Measurements from ENCODE around the gene GABRR2. TPM values are rescaled to one million over a fixed set of nuclear protein-coding genes. Genes with fewer than 3 reads are reported as not detected.

The GABRR2 gene
- total and polyA plus RNA-seq, 8 donors, result 0.67 to 4.8 (median 1.3) TPM

DNA sequence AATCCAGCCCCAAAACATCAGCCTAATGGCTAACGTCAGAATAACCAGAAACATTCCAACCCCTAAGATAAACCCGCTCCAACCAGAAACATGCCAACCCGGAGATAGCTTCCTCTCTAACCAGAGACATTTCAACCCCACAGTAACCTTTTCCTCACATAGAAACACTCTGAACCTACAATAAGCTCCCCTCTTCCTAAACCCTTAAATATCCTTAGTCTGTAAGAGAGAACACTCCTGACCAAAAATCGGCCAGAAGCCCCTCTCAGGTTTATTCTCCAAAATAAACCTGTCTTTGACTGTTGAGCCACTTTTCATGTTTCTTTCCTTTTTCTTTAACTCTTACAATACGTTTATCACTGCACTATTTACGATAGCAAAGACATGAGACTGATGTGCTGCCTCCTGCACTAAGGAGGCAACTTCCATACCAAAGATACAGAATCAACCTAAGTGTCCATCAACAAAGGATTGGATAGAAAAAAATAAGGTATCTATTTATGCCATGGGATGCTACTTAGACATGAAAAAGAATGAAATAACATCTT is 5.0 kb upstream of the GABRR2 start:
- DNase-seq, result no peak

DNA sequence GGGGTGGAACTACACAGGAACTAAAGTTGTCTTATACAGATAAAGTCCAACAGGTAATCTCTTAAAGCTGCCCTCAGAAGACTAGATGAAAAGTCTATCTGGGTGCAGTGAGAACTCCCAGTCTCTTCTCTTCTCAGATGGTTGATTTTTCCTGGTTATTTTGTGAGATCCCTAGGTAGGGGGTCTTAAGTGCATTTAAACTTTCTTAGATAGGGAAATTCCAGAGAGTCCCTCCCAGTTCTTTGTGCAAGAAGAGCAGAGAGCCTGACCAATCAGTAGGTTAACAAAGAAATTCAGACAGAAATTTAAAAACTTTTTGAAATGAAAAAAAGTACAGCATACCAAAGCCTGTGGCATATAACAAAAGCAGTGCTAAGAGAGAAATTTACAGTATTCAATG is 2.0 kb upstream of the GABRR2 start:
- Histone ChIP-seq H3K36me3 (peaks cover 0 to 7% of the 10 kb centered on the region in 2 donors), H3K9me3 (no peaks in the 10 kb centered on the region), H3K27me3 (no peaks in the 10 kb centered on the region), H3K27ac (no peak overlapping the region), H3K4me3 (no peak overlapping the region), H3K4me1 (peaks cover 11 to 27% of the 10 kb centered on the region in 2 donors)
- ATAC-seq, result no peak
- intact Hi-C loops (cut with DNase I), result loop anchor here in 1 of 2 donors (10.0 kb wide), 1 partner anchor 48 kb away; no protein-coding TSS in a partner anchor
- no peak for DNase-seq
- TF ChIP-seq, protein P1, sequence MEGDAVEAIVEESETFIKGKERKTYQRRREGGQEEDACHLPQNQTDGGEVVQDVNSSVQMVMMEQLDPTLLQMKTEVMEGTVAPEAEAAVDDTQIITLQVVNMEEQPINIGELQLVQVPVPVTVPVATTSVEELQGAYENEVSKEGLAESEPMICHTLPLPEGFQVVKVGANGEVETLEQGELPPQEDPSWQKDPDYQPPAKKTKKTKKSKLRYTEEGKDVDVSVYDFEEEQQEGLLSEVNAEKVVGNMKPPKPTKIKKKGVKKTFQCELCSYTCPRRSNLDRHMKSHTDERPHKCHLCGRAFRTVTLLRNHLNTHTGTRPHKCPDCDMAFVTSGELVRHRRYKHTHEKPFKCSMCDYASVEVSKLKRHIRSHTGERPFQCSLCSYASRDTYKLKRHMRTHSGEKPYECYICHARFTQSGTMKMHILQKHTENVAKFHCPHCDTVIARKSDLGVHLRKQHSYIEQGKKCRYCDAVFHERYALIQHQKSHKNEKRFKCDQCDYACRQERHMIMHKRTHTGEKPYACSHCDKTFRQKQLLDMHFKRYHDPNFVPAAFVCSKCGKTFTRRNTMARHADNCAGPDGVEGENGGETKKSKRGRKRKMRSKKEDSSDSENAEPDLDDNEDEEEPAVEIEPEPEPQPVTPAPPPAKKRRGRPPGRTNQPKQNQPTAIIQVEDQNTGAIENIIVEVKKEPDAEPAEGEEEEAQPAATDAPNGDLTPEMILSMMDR (IDR thresholded peaks at IDR 0.05), result no peak

More for the DNA sequence above, 5.0 kb upstream of the GABRR2 start:
- TF ChIP-seq, protein P1 (IDR thresholded peaks at IDR 0.05), result no peak
- Histone ChIP-seq H3K4me3 (no peak overlapping the region), H3K27ac (no peak overlapping the region), H3K9me3 (no peaks in the 10 kb centered on the region), H3K36me3 (peaks cover 0 to 5% of the 10 kb centered on the region in 2 donors), H3K27me3 (no peaks in the 10 kb centered on the region), H3K4me1 (peaks cover 0 to 37% of the 10 kb centered on the region in 2 donors)
- intact Hi-C loops (cut with DNase I), result no loop called here
- ATAC-seq, result no peak

DNA sequence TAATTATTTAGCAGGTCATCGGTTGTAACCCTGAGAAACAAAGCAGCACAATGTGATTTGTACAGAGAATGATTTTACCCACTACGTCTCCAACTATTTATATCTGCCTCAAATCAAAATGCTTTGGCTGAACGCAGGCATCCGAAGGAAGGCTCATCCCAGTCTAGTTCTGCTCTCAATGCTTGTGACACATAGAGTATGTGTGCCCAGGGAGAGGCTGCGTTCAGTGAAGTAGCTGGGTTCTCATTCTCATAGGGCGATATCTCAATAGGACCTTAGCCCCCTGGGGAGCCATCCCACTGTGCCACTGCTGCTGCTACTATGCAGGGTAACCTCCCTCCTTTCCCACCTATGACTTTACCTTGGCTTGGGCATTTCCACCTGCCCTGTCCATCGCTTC is 407 bp downstream of the GABRR2 start:
- ATAC-seq, result no peak
- H3K4me1 ChIP-seq, result peaks cover 15 to 28% of the 10 kb centered on the region in 2 donors
- intact Hi-C loops (cut with DNase I), result loop anchor here in 1 of 2 donors (10.0 kb wide), 1 partner anchor 50 kb away; no protein-coding TSS in a partner anchor

DNA sequence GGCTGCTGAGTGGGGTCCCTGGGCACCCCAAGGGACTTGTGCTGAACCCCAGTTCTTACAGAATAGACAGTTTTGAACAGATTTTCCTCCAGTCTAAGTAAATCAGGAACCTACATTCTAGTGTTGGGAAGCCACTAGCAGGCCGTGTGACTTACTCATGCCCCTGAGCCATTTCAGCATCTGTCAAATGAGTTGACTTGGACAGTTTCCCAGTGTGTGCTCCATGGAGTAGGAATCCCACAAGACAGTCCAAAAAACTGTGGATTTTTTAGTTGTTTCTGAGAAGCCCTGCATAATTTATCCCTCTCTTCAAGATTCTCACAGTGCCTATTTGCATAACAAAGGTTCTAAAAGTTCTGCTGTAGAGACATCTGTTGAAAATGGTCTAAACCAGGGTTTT is 2.1 kb downstream of the GABRR2 start:
- TF ChIP-seq, protein P1 (IDR thresholded peaks at IDR 0.05), result no peak
- Histone ChIP-seq H3K9me3 (no peaks in the 10 kb centered on the region), H3K27ac (peak overlapping the region; percentile 6 to 34), H3K4me3 (no peak overlapping the region), H3K36me3 (peaks cover 0 to 7% of the 10 kb centered on the region in 2 donors), H3K27me3 (no peaks in the 10 kb centered on the region), H3K4me1 (peaks cover 15 to 40% of the 10 kb centered on the region in 2 donors)
- intact Hi-C loops (cut with DNase I), result loop anchor here in 1 of 2 donors (10.0 kb wide), 1 partner anchor 52 kb away; no protein-coding TSS in a partner anchor
- ATAC-seq, result peak; percentile 60
- peak in 2 of 4 donors; percentile 32 to 57 for DNase-seq

More for the DNA sequence above, 407 bp downstream of the GABRR2 start:
- H3K4me3 ChIP-seq, result no peak overlapping the region
- H3K27ac ChIP-seq, result no peak overlapping the region
- H3K36me3 ChIP-seq, result peaks cover 0 to 7% of the 10 kb centered on the region in 2 donors
- no peaks in the 10 kb centered on the region for H3K27me3 ChIP-seq
- no peak for DNase-seq
- H3K9me3 ChIP-seq, result no peaks in the 10 kb centered on the region
- TF ChIP-seq, protein P1 (IDR thresholded peaks at IDR 0.05), result no peak

DNA sequence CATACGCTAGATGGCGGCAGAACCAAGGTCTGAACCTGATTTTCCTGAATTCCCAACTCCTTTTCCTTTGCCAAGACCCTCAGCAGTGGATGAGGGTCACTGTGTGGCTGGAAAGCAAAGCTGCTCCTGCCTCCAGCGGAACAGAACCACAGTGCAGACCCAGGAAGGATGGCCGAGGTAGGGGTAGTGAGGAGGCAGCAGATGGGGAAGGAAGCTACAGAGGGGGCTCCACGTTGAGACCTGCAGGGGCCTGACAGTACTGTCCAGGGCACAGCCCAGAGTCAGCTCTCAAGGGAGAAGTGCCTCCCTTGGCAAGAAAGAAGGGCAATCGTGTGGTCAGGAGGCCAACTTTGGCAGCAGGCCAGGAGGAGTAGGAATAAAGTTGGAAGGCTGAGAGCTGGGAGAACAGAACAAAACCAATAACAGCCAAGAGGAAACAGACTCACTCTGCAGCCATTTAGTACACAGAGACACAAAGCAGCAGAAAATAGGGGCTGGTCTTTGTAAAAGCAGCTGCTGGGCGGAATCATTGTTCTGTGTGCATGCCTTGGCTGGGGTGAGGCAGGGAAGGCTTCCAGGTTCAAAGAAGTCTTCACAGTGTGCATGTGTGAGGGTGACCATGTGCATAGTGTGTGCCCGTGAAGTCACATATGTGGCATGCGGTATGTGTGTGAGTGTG is 3.1 kb downstream of the GABRR2 start:
- intact Hi-C loops (cut with DNase I), result loop anchor here in 1 of 2 donors (10.0 kb wide), 1 partner anchor 53 kb away; no protein-coding TSS in a partner anchor
- Histone ChIP-seq H3K4me1 (peaks cover 15 to 40% of the 10 kb centered on the region in 2 donors), H3K36me3 (peaks cover 0 to 7% of the 10 kb centered on the region in 2 donors), H3K4me3 (no peak overlapping the region), H3K9me3 (no peaks in the 10 kb centered on the region), H3K27me3 (no peaks in the 10 kb centered on the region), H3K27ac (peak overlapping the region; percentile 34 to 39)
- TF ChIP-seq, protein P1 (IDR thresholded peaks at IDR 0.05), result peak; percentile 20
- DNase-seq, result peak in 3 of 4 donors; percentile 67 to 83 (median 79)
- ATAC-seq, result peak; percentile 83
